Activated T-cell treated with anti-CD3 and anti-CD28 coated beads for 48 hours (primary cell): Measurements from ENCODE around the gene SRC.

Experiments
- DNase-seq: peaks from one replicate; pipeline ENCODE4 v3.0.0-alpha.2; 2020; ENCODE audit warnings: low read depth

SRC gene

DNA sequence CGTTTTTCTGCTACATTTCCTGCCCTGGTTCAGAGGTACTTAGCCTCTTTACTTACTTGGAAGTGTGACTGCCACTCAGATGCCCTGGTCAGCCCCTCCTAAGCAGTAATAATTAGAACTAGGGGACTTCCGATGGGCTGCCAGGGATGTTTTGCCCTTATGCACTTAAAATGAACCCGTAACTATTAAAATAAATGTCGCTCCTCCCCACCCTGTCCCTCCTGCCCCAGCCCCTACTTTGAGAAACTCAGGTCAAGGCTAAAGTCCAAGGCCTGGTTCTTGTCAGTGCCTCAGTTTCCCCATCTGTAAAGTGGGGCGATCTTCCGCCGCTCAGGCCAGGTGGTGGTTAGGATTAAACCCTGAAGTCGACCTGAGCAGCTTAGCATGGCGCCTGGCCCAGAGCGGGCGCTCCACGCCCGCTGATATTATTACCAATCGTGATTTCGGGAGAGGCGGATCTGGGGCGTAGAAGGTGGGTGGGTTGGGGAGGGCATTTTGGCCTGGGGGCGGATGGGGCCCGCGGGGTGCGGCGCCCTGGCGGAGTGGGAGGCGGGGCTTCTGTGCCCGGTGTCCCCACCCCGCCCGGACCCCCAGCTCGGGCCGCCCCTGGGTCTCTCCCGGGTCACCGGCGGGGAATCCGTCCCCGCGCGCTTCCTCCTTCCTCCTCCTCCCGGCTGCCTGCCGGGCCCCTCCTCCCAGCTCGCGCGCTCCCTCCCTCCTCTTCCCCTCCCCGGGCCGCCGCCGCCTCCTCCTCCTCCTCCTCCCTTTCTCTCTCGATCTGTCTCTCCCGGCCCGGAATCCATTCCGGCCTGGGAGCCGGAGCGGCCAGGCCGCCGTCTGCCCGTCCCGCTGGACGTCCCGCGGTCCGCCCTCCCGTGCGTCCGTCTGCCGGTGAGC, at the start of gene SRC:
SRC (plus strand) TSS at position 802 of the 897 bp plus-strand sequence. CDS start 38,014 bp downstream, outside the sequence.
- peak; percentile 27 for DNase-seq

GRCh38 chr20:37296371-37296770, 49.6 kb upstream of the SRC start:
- no peak for DNase-seq

DNA sequence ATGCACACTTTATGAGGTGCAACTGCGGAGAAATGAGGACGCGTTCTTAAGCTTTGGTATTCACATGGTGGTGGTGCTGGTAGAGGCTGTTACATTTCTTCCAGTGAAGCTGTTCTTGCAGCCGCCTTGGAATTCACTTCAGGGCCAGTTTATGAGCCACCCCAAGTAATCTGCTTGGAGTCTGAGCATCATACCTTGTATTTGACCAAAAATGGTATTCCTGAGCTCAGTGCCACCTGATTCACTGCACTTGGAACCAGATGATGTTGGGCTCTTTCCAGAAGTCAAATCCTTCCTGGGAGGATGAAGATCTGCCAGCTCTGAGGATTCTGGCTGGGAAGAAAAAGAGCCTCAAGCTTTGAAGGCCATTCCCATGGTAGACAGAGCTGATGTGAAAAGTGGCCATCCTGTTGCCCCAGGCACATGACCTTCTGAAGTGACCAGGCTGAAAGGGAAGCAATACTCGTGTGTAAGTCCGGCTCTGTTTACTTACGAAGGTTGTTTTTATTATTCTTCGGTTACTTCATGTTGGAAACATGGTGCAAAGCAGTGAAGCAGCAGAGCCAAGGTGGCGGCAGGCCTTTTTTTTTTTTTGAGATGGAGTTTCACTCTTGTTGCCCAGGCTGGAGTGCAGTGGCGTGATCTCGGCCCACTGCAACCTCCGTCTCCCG, 48.7 kb upstream of the SRC start:
- no peak for DNase-seq

- no peak for DNase-seq
Measured at GRCh38 chr20:37298190-37298939, 47.6 kb upstream of the SRC start.

GRCh38 chr20:37299718-37300528, 46.0 kb upstream of the SRC start:
- DNase-seq, result no peak

GRCh38 chr20:37301120-37301519, 44.8 kb upstream of the SRC start:
- DNase-seq, result no peak

- DNase-seq, result no peak
Measured at GRCh38 chr20:37301558-37301957, 44.4 kb upstream of the SRC start.

GRCh38 chr20:37302981-37303380, 43.0 kb upstream of the SRC start:
- DNase-seq, result no peak

GRCh38 chr20:37303637-37304036, 42.3 kb upstream of the SRC start:
- no peak for DNase-seq

DNA sequence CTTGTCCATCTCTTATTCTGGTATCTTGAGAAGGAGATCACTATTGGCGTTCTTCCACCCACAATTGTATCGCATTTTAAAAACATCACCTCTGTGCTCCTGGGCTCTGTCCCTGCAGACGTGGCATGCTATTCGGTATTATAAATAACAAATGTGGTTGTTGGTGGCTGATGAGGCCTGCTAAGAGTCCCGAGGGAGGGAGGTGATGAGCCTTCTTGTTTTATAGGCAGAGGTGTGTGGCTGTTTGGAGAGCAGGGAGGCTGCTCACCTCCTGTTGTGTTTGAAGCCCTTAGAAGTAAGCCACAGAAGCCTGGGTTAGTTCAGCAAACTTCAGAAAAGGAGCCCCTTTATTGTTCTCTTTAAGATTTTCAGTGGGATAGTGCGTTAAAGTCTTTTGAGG, 40.9 kb upstream of the SRC start:
- no peak for DNase-seq

- no peak for DNase-seq
Measured at GRCh38 chr20:37305839-37306238, 40.1 kb upstream of the SRC start.

- no peak for DNase-seq
Measured at GRCh38 chr20:37308086-37309050, 37.6 kb upstream of the SRC start.

GRCh38 chr20:37309290-37309689, 36.6 kb upstream of the SRC start:
- DNase-seq, result no peak

DNA sequence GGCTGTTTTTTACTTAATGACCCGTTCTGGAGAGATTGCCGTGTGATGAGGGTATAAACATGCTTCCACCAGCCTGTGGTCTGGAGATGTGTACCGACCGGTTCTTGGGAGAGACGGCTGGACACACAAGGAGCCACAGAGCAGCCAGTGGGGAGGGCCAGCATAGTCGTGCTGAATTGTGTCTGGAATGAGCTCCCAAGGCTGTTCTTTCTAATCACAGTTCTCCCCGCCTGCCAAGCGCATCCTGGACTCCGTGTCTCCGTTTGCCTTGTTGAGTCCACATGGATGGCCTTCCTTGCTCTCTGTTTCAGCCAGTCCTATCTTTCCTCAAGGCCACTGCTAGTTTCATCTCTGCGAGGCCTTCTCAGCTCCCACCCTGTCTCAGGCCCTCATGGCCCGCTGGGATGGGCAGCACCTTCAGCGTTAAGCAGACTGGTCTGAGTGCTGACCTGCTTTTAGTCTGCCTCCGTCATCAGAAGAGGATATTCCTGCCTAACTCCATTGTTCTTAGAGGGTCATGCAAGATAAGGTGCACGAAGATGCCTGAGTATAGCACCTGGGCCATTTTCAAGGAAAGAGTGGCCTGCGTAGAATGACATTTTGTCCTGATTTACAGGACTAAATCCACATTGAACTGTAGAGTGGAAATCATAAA, 35.9 kb upstream of the SRC start:
- no peak for DNase-seq

GRCh38 chr20:37310951-37311350, 35.0 kb upstream of the SRC start:
- DNase-seq, result no peak

DNA sequence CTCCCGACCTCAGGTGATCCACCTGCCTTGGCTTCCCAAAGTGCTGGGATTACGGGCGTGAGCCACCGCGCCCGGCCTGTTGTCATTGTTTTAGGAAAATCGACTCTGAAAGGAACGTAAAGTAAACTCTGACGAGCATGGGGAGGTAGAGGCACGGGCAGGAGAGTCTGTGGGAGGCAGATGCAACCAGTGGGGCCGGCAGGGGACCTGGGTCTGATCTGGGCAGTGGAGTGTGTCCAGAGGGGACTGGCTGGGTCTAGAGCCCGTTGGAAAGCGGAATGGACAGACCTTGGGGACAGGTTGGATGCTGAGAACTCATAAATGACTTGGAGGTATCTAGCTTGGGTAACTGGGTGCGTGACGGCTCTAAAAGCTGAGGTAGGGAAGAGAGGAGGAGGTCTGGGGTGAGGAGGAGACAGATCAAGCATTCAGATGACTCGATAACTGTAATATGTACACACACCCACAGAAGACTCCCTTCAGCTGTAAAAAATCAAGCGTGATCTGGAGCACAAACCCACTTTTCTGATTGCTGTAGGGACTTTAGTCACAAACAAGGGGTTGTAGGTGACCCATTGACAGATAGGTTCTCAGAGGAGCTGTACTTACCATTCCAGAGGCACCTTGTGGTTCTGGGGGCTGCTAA, 34.1 kb upstream of the SRC start:
- no peak for DNase-seq

DNA sequence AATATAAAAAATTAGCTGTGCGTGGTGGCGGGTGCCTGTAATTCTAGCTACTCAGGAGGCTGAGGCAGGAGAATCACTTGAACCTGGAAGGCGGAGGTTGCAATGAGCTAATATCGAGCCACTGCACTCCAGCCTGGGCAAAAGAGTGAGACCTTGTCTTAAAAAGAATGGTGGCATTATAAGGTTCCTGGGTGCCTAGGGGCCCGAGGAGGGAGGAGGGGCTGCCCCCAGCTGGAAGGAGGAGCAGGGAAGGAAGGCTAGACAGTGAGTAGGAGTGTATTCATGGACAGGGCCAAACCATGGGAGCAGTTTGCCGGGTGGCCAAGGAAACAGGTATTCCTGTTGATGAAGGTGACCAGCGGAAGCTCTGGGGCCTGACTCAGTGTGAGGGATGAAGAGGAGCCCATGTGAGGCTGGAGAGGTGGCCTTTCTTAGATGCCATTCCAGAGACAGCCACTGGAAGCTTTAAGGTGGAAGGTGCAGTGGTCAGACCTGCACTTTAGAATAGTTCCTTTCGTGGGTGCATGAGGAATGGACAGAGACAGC, 32.3 kb upstream of the SRC start:
- DNase-seq, result no peak

GRCh38 chr20:37314099-37314498, 31.8 kb upstream of the SRC start:
- DNase-seq, result no peak

DNA sequence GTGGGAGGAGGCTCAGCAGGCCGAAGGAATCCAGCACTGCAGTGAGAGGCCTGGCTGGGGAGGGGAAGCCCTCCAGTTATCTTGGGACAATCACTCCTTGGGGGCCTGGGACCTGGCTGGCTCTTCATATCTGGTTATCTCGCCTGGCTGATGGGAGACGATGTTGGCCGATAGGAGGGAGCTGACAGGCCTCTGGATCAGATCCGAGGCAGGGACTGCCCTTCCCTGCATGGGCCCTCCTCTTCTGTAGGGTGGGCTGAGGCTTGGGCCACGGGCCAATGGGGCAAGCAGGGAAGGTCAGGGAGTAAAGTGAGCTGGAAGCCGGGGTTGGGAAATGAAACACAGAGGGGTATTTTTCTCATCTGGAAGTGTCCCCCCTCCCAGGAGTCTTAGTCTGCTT, 31.3 kb upstream of the SRC start:
- DNase-seq, result no peak
